ENCODE measurements around the gene ABCC1.

ABCC1 gene

DNA sequence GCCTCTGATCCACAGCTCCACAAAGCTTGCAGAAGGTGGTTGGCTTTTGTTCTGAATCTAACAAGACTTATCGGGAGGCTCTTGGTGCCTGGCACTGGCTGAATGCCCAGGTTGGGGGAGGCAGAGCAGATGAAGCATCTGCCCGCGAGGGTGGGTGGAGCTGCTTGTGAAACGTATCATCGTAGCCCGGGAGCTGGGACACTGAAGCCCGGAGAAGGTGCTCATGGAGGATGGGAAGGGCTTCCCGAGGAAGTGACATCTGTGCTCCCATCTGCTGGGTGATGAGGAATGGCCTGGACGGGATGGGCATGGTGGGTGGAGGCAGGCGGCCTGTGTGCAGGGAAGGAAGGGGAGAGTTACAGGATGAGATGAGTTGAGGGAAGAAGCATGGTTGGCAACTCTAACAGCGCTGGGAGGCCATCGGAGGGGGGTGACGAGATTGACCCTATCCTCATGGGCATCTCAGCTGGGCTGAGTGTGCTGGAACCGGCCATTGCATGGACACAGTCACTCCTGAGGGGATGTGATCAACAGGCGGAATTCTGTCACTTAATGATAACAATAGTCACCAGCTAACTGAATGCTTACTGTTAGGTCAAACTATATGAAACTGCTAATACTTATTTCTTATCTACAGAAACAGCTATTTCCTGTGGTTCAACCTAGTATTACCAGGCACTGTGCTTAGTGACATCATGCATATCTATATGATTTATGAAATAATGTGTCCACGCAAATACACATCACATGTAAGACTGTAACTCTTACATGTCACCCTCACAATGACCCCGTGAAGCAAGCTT, 171.2 kb downstream of the ABCC1 start:
- no peak for DNase-seq

DNA sequence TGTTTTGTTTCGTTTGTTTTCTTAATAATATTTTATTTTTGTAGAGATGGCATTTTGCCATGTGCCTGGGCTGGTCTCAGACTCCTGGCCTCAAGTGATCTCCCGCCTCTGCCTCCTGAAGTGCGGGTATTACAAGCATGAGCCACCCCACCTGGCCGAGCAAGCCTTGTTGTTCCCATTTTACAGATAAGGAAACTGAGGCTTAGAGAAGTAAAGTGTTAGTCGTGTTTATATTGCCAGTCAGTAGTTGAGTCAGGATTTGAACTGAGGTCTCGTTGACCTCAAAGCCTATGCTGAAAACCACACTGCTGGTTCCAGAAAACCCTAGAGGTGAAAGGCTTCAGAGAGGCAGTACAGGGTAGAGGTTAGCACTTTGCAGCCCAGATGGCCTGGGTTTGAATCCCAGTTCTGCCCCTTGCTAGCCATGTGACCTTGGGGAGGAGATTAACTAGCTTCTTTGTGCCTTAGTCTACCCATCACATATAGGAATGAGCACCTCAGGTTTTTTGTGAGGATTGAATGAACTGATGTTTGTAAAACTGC, 171.8 kb downstream of the ABCC1 start:
- no peak for DNase-seq

DNA sequence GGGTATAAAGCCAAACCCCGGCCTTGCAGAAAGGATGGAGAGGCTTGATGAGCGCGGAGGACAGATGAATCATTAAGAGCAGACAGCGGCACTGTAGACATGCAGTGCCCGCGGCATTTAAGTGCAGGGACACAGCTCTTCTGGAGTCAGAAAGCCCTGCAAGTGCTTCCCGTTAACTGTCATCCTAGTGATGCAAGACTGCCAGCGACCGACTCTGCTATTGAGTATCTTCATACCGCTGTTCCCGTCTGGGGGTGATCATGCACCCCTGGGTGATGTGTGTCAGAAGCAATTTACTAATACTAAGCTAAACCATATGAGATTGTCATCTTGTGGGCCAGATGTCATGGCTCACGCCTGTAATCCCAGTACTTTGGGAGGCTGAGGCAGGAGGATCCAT, 172.8 kb downstream of the ABCC1 start:
- no peak for DNase-seq

DNA sequence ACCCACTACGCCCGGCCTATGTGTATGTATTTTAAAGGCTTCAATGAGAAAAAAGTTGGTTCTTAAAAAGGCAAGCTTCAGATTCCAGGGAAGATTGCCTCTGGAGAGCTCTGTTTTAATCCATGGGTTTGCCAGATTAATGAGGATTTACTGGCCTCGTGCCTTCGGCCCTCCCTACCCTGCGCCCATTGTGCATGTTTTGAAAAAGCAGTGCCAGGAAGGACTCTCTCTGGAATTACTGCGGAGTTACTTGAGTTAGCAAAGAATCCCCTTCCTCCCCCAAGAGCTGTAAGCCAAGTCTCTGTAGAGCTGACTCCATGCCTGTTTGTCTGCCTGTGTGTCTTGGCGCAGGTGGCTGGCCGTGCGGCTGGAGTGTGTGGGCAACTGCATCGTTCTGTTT, 175.0 kb downstream of the ABCC1 start:
- DNase-seq, result no peak

DNA sequence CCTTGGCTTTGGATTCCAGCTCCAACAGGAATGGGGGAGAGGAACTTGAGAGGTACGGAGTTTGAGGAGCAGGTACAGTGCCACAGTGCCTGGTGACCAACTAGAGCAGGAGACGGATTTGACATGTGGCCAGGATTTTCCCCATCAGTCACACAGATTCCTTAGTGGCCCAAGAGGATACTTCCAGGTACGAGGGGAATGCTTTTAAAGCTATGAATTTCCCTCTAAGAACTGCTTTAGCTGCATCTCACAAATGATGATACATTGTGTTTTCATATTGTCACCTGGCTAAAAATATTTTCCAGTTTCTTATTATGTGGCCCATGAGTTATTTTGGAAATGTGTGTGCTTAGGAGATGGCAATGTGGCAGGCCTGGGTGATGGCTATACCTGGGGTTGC, 175.6 kb downstream of the ABCC1 start:
- DNase-seq, result no peak

DNA sequence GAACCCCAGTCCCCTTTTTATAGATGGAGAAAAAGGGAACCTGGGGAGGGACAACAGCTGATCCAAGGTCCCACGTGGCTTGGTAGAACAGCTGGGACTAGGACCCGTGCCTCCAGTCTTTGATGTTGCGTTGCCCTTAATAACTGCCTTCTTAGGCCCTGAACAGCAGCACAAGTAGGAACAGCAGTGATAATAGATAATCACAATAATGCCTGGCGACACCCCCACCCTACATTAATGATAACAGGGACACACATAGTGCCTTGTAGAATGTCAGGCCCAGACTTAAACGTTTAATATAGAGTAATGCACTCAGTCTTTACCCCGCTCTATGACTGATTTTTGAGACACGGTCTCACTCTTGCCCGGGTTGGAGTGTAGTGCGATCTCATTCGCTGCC, 177.5 kb downstream of the ABCC1 start:
- DNase-seq, result no peak

DNA sequence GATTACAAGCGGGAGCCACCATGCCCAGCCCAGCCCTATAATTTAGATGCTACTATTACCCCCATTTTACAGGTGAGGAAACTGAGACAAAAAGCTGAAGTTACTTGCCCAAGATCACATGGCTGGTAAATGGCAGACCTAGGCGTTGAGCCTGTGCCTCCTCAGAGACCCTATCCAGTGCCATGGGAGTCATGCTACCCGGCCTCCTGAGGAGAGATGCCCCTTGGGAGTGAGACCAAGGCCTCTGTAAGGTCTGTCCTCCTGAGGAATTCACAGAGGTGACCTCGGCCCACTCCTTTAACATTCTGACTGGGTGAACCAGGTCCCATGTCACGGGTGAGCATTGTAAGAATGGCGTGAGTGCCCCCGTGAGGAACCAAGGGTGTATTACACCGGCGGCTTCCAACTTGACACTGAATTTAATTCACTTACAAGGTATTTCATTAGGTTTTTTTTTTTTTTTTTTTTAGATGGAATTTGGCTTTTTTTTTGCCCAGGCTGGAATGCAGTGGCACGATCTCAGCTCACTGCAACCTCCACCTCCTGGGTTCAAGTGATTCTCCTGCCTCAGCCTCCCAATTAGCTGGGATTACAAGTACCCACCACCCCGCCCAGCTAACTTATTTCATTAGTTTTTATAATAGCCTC, 178.2 kb downstream of the ABCC1 start:
- peak; percentile 77 to 82 for DNase-seq

DNA sequence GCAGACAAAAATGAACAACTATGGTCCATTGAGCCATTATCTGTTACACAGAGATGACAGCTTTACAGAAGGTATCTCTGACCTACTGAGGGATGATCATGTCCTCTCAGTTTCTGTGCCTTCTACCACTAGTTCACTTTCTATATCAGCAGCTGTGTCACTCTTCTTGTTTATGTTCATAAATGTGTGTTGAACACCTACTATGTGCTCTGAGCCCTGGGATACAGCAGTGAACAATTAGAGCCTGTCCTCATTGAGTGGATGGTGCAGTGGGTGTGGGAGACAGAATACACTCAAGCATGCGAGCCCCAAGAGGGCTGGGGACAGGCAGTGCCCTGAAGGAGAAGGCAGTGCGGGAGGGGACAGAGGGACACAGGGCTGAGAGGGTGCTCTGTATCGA, 181.8 kb downstream of the ABCC1 start:
- DNase-seq, result no peak

DNA sequence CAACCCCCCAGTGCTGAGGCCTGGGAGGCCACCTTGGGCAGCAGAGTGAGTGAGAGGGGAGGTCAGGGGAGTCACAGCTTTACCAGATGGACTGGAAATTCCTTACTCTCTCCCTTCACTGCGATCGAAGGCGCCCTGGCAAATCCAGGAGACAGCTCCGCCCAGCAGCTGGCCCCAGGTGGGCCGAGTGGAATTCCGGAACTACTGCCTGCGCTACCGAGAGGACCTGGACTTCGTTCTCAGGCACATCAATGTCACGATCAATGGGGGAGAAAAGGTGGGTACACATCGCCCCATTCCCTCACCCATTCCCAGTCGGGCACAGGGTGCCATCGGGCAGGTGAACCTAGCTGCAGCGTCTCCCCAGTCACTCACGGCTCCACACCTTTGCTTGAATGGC, 182.2 kb downstream of the ABCC1 start:
- no peak for DNase-seq

DNA sequence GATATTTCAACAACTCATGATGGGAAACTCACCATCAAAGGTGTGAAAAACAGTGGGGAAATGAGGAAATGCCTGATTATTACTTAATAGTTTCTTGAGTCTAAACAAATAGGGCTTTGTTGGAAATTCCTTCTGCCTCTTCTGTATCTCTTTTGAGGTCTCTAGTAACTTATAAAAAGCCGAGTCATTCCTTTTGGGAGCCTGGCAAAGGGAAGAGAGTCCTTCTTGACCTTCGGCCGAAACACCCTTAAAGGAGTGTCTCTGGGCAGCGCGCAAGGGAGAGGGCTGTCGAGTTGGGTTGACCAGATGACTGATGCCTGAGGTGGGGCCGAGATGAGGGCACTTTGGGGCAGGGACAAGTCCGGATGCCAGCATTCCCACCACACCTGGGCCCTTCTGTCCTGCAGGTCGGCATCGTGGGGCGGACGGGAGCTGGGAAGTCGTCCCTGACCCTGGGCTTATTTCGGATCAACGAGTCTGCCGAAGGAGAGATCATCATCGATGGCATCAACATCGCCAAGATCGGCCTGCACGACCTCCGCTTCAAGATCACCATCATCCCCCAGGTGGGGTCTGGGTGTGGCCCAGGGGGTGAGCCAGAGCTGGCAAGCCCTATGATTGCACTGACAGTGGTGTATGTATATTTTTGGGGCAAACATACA, 184.7 kb downstream of the ABCC1 start:
- DNase-seq, result no peak

DNA sequence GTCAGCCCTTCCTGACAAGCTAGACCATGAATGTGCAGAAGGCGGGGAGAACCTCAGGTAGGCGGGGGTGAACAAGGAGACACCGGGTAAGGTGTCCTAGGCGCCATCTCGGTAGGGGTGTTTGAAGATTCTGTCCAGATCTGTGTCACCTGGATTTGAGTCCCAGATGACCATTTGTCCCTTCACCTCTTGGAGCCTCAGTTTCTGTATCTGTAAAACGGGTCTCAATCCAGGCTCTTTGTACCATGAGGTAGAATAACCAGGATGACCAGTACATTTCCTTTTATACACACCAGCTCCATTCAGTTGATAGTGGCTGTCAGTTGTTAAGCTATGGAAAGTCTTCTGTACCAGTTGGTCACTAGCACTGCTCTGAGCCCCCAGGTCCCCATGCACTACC, 187.2 kb downstream of the ABCC1 start:
- DNase-seq, result no peak

DNA sequence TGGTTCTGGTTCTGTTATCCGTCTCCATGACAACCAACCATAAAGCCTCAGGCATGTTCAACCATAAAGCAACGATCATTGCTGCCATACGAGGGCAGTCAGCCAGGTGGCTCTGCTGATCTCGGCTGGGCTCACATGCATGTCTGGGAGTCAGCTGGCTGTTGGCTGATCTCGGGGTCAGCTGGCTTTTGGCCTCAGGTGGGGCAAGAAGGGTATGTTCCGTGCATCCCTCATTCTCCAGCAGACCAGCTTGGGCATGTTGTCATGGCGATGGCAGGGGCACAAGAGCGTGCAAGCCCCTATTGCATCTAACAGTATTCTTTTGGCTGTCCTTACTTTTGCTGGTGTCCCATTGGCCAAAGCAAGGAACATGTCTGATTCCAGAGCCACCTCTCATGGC, 187.7 kb downstream of the ABCC1 start:
- DNase-seq, result no peak

DNA sequence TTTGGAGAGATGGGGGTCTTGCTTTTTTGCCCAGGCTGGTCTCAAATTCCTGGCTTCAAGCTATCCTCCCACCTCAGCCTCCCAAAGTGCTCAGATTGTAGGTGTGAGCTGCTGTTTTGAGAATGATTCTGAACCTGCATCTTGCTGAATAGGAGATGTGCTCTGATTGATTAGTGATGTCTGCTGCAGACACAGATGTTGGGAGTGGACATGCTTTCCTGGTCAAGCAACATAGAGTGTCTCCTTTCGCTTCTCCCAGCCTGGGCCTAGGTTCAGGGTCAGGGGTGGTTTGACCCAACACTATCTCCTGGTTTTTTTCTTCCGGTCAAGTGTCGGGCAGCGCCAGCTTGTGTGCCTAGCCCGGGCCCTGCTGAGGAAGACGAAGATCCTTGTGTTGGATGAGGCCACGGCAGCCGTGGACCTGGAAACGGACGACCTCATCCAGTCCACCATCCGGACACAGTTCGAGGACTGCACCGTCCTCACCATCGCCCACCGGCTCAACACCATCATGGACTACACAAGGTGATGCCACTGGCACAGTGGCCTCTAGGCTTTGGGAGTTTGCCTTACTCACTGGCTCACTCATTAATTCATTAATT, 188.7 kb downstream of the ABCC1 start:
- no peak for DNase-seq

DNA sequence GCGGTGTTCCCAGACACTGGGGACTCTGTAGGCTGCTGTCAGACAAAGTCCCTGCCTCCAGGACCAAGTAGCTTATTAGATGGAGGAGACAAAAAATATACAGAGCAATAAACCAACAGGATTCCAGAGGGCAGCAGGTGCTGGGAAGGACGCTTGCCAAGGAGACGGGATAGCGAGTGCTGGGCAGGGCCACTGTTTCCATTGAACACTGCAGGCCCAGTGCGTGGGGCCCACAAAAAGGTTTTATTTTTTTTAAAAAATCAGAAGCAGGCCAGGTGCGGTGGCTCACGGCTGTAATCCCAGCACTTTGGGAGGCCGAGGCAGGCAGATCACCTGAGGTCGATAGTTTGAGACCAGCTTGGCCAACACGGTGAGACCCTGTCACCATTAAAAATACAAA, 189.6 kb downstream of the ABCC1 start:
- DNase-seq, result no peak

DNA sequence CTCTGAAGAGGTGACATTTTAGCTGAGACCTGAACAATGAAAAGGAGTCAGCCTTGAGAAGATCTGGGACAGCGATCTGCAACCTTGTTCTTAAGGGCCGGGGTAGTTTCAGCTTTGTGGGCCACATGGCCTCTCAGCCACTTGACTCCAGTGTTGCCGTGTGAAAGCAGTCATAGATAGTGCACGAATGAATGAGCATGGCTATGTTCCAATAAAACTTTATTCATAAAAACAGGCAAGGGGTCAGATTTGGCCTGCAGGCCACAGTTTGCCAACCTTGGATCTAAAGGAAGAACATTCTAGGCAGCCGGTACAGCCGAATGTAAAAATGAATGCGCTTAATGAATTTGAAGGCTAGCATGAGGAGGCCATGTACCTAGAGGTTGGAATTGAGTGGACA, 190.4 kb downstream of the ABCC1 start:
- no peak for DNase-seq

DNA sequence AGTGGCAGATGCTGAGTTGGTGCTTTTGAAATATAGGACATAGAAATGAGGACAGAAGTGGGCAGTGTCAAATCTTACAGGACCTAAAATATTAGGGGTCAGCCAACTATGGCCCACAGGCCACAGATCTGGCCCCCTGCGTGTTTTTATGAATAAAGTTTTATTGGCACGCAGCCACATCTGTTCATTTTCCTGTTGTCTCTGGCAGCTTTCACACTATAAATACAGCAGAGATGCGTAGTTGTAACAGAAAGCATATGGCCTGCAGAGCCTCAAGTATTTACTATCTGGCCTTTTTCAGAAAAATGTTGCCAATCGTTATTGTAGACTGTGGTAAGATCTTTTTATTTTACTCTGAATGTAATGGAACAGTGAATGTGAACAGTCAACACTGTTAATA, 191.1 kb downstream of the ABCC1 start:
- DNase-seq, result no peak

DNA sequence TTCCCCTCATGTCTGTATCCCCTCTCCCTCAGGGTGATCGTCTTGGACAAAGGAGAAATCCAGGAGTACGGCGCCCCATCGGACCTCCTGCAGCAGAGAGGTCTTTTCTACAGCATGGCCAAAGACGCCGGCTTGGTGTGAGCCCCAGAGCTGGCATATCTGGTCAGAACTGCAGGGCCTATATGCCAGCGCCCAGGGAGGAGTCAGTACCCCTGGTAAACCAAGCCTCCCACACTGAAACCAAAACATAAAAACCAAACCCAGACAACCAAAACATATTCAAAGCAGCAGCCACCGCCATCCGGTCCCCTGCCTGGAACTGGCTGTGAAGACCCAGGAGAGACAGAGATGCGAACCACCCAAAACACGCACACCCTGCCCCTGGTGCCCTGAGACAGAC, 191.7 kb downstream of the ABCC1 start:
- no peak for DNase-seq

DNA sequence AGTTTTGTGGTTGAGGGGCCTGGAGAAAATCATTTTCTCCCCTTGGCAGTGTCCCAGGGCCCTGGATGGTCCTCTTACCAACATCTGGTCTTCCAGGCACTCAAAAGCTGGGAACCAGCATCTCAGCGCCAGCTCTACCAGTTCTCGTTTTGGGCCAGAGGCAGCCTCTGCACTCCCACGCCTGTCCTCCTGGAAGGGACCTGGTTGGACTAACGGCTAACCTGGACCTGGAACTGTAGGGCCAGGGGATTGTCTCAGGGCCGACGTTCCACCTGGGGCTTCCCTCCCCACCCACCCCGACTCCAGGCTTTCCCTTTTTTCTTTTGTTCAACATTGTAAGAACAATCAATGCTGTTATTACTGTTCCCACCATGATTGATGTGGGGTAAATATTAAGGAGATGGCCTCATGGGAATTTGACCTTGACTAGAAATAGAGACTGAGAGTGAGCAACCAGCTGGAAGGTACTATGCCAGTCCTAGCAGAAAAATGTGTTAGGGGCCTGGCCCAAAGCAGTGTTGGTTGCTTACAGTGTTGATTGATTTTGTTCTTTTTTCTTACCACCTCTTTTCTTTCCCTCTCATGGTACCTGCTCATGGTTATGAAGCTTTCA, 192.5 kb downstream of the ABCC1 start:
- DNase-seq, result no peak

DNA sequence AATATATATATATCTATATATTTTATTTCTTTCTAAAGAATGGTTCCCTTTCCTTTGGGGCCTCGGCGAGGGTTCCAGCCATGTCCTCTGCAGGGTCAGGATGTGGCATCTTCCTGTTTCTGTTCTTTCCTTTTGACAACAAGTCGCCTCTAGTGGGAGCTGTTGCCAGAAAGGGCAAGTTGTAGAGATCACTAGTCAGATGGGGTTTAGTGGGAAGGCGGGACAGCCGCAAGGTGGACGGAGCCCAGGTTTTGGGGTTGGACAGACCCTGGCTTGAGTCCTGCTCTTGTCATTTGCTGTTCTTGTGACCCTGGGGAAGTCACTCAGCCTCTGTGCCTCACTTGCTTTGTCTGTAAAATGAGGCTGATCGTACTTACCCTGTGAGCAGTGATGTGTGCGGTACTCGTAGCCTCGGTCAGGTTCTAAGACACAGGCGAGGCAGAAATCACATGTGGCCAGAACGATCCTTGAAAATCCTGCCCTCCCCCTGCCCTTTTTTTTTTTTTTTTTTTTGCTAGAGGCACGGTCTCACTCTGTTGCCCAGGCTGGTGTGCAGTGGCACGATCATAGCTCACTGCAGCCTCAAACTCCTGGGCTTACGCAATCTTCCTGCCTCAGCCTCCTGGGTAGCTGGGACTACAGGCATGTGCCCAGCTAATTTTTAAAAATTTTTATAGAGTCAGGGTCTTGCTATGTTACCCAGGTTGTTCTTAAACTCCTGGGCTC, 193.8 kb downstream of the ABCC1 start:
- DNase-seq, result no peak

DNA sequence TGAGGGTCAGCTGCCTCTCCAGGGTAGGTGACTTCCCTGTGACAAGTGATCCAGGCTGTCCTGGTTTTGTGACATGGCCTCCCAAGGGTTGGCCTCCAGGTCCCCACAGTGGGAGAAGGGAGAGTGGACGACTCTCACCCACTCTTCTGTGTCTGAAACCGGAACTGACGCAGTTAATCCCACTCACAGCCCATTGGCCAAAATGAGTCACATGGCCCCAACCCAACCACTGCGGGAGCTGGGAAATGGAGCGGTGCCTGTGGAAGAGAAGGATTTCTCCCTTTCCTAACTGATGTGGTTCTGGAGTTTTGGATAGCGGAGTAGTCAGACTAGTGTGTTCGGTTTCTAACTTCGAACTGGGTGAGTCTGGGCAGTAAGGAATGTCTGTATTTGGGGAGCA, 194.5 kb downstream of the ABCC1 start:
- no peak for DNase-seq

DNA sequence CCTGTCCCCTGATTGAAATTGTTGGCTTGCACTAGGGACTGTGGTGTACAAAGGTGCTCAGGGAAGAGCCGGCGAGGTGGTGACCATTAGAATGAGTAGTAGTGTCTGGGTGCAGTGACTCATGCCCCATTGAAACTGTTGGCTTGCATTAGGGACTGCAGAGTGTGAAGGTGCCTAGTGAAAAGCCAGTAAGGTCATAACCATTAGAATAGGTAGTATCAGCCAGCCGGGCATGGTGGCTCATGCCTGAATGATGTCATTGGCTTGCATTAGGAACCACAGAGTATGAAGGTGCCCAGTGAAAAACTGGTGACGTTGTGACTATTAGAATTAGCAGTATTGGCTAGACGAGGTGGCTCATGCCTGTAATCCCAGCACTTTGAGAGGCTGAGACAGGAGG, 195.0 kb downstream of the ABCC1 start:
- no peak for DNase-seq

DNA sequence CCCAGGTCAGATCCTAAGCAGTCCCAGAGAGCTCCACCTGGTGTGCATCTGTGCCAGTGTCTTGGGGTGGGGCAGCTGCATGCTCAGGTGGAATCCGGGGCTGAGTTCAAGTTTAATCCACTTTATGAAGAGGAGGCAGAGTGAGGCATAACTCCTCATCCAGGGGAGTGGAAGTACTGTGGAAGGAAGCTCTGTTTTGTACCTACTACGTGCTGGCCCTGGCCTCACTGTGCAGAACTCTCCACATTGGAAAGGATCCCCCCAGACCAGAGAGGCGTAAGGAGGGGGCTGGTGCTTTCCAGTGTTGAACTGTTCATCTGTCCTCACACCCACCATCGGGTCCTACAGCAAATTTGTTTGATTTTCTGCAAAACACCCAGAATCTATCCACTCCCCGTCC, 195.9 kb downstream of the ABCC1 start:
- DNase-seq, result no peak
